ENCODE measurements around the gene RAD23B.

- TF ChIP-seq POLR2AphosphoS5 (IDR thresholded peaks at IDR 0.05; ENCODE audit: low read depth, low read length): no peak
- no peak for TF ChIP-seq POLR2A (IDR thresholded peaks at IDR 0.05; ENCODE audit: low read depth, low read length)
- TF ChIP-seq POU2F2 (IDR thresholded peaks at IDR 0.05; ENCODE audit: low read depth, low read length): no peak
- no peak for TF ChIP-seq TAF1 (IDR thresholded peaks at IDR 0.05; ENCODE audit: low read depth, low read length)
- no peak for TF ChIP-seq PAX5 (IDR thresholded peaks at IDR 0.05; ENCODE audit: insufficient read depth, low read length, severe bottlenecking)
- no peak for TF ChIP-seq SPI1 (IDR thresholded peaks at IDR 0.05; ENCODE audit: low read depth, low read length)
Observed at GRCh38 chr9:107281922-107282667, 984 bp upstream of the RAD23B start.

All from GM12891 (cell line).